Left cardiac atrium (tissue), 4 donors: Measurements from ENCODE around the gene KRTDAP. TPM values are rescaled to one million over a fixed set of nuclear protein-coding genes. Genes with fewer than 3 reads are reported as not detected.

Source experiments
- ATAC-seq, 2 donors: fragments of 200-7000 bp; cut with Tn5 transposase; one replicate each; pipeline ENCODE4 v1.9.1; 2020; ENCODE audit warnings: mild to moderate bottlenecking in 2 of 2, moderate library complexity in 2 of 2
- DNase-seq: peaks from one replicate; pipeline ENCODE4 v3.0.0-alpha.2; 2020
- intact Hi-C, 2 donors: fragments of 100-400 bp; cut with DNase I; formaldehyde crosslinking; loops; one replicate each; pipeline versions ENCODE4 v1.14.1 to v1.15.1; 2022 to 2023
- long read RNA-seq: library from polyadenylated mRNA; unstranded; transcript quantifications from one replicate; pipeline ENCODE4 v2.0.0, GENCODE V29; 2021
- total RNA-seq, 2 donors: library from RNA; stranded (reverse); fragmentation: NEBNext Ultra II Directional; extraction: Animal tissue kit (Norgen Biotek cat#: 25700); gene quantifications; one replicate each; pipeline ENCODE4 v1.2.1, GENCODE V29; 2021
- donor health status: DM: no; HTN: yes; CAD: no.
- donor health status: DM: no; HTN: yes; CAD: no; lungs with severe emphysema.
- donor health status: DM: yes; HTN: yes; CAD: no.
- donor health status: Dilated cardiomyopathy.

The KRTDAP gene
- not detected for total RNA-seq
- long read RNA-seq = 0 reads

- ATAC-seq = no peak
- DNase-seq = no peak
- intact Hi-C loops = no loop called here
Measured at GRCh38 chr19:35490364-35490763, at the start of gene KRTDAP. Gene KRTDAP (minus strand): TSS chr19:35490464. CDS start chr19:35490442, 22 bp downstream.

- no peak for ATAC-seq
- intact Hi-C loops = no loop called here
- DNase-seq = no peak
Measured at GRCh38 chr19:35539850-35540249, 49.6 kb upstream of the KRTDAP start.

- ATAC-seq (no peak), DNase-seq (no peak)
- intact Hi-C loops = no loop called here
Measured at GRCh38 chr19:35539314-35539713, 49.0 kb upstream of the KRTDAP start.

- intact Hi-C loops = no loop called here
- ATAC-seq (no peak), DNase-seq (no peak)
Measured at GRCh38 chr19:35534803-35535480, 44.7 kb upstream of the KRTDAP start.

GRCh38 chr19:35533822-35534392 lies 43.6 kb upstream of the KRTDAP start:
- intact Hi-C loops = no loop called here
- no peak for DNase-seq
- ATAC-seq = peak; percentile 55 to 64

- DNase-seq = no peak
- ATAC-seq = peak in 1 of 2 donors; percentile 9
- intact Hi-C loops = no loop called here
Measured at GRCh38 chr19:35533201-35533821, 43.0 kb upstream of the KRTDAP start, which contains the start of gene GAPDHS. Gene GAPDHS (plus strand): TSS chr19:35533456. CDS start chr19:35533528, 72 bp downstream.

GRCh38 chr19:35531291-35531690 lies 41.0 kb upstream of the KRTDAP start:
- no peak for DNase-seq
- intact Hi-C loops = no loop called here
- no peak for ATAC-seq

- DNase-seq (no peak), ATAC-seq (no peak)
- intact Hi-C loops = no loop called here
Measured at GRCh38 chr19:35529241-35530218, 39.3 kb upstream of the KRTDAP start.

GRCh38 chr19:35528218-35529038 lies 38.2 kb upstream of the KRTDAP start, which contains the start of gene SBSN:
Gene SBSN (minus strand): TSS chr19:35528311. CDS start chr19:35528281, 30 bp downstream.
- intact Hi-C loops = no loop called here
- DNase-seq = no peak
- peak in 1 of 2 donors; percentile 37 for ATAC-seq

- no peak for ATAC-seq
- intact Hi-C loops = no loop called here
- no peak for DNase-seq
Measured at GRCh38 chr19:35525873-35526272, 35.6 kb upstream of the KRTDAP start.

GRCh38 chr19:35524181-35524837 lies 34.0 kb upstream of the KRTDAP start:
- intact Hi-C loops = no loop called here
- no peak for ATAC-seq
- DNase-seq = no peak

- intact Hi-C loops = no loop called here
- ATAC-seq (no peak), DNase-seq (no peak)
Measured at GRCh38 chr19:35522745-35523327, 32.6 kb upstream of the KRTDAP start.

GRCh38 chr19:35521124-35521743 lies 31.0 kb upstream of the KRTDAP start:
- no peak for ATAC-seq
- no peak for DNase-seq
- intact Hi-C loops = no loop called here

- DNase-seq = no peak
- no peak for ATAC-seq
- intact Hi-C loops = no loop called here
Measured at GRCh38 chr19:35519291-35519690, 29.0 kb upstream of the KRTDAP start.

GRCh38 chr19:35518313-35518712 lies 28.0 kb upstream of the KRTDAP start:
- DNase-seq = no peak
- no peak for ATAC-seq
- intact Hi-C loops = no loop called here

GRCh38 chr19:35517342-35517741 lies 27.1 kb upstream of the KRTDAP start:
- intact Hi-C loops = no loop called here
- DNase-seq (no peak), ATAC-seq (no peak)

- ATAC-seq = no peak
- intact Hi-C loops = no loop called here
Measured at GRCh38 chr19:35516310-35516709, 26.0 kb upstream of the KRTDAP start.

More at GRCh38 chr19:35516310-35516709, 26.0 kb upstream of the KRTDAP start:
- no peak for DNase-seq
